Raji (cell line): ENCODE data around the gene TPT1.

ENCODE experiments used
- POLR2A ChIP-seq: IDR thresholded peaks from 2 replicates; pipeline ENCODE4 v1.6.1; 2011; ENCODE audit warnings: low read depth, low read length, control low read depth; ENCODE audit not compliant: insufficient read depth

TPT1 gene

GRCh38 chr13:45336025-45336800, 4.8 kb downstream of the TPT1 start:
- no peak for TF ChIP-seq POLR2A

GRCh38 chr13:45335397-45336024, 5.5 kb downstream of the TPT1 start:
- 0 out of 2 replicates have a peak, but pooled peaks have one; percentile 5 for TF ChIP-seq POLR2A

- TF ChIP-seq POLR2A: no peak; the same call in 1 of the 2 replicates
These were observed 6.7 kb downstream of the TPT1 start for GRCh38 chr13:45333977-45334922.

- TF ChIP-seq POLR2A: no peak; the same call in none of the 2 replicates
These were observed 7.6 kb downstream of the TPT1 start for GRCh38 chr13:45333251-45333976.

- no peak; the same call in 1 of the 2 replicates for TF ChIP-seq POLR2A
These were observed 8.2 kb downstream of the TPT1 start for GRCh38 chr13:45332831-45333219.

- TF ChIP-seq POLR2A: peak; percentile 44
These were observed 8.8 kb downstream of the TPT1 start for GRCh38 chr13:45332036-45332830.

GRCh38 chr13:45331692-45332035, 9.3 kb downstream of the TPT1 start:
- no peak for TF ChIP-seq POLR2A

- peak; percentile 46 for TF ChIP-seq POLR2A
These were observed 9.8 kb downstream of the TPT1 start for GRCh38 chr13:45331123-45331619.

GRCh38 chr13:45328661-45329111, 12.3 kb downstream of the TPT1 start:
- TF ChIP-seq POLR2A: no peak

GRCh38 chr13:45327253-45327955, 13.6 kb downstream of the TPT1 start:
- TF ChIP-seq POLR2A: no peak

GRCh38 chr13:45325806-45326205, 15.2 kb downstream of the TPT1 start:
- no peak for TF ChIP-seq POLR2A

GRCh38 chr13:45320876-45321629, 19.9 kb downstream of the TPT1 start:
- no peak for TF ChIP-seq POLR2A

- no peak for TF ChIP-seq POLR2A
These were observed 24.0 kb downstream of the TPT1 start for GRCh38 chr13:45316996-45317395.

- no peak for TF ChIP-seq POLR2A
These were observed 24.6 kb downstream of the TPT1 start for GRCh38 chr13:45316338-45316737.
